NCI-H2029 (cell line): Measurements from ENCODE around the gene SPAG6.
"Not testable (repeated sequence)": the region's sequence is repeated elsewhere in the genome, so short reads cannot be mapped to it uniquely, and the experiment has no call there.

Source experiments
- DNase-seq: peaks from one replicate; lab custom pipeline; 2025; lab: John Stamatoyannopoulos, UW

SPAG6 gene

GRCh38 chr10:22345301-22346095, at the start of gene SPAG6:
SPAG6 (plus strand) TSS chr10:22345496; CDS start chr10:22345612, 116 bp downstream.
- DNase-seq, result peak; percentile 49

DNA sequence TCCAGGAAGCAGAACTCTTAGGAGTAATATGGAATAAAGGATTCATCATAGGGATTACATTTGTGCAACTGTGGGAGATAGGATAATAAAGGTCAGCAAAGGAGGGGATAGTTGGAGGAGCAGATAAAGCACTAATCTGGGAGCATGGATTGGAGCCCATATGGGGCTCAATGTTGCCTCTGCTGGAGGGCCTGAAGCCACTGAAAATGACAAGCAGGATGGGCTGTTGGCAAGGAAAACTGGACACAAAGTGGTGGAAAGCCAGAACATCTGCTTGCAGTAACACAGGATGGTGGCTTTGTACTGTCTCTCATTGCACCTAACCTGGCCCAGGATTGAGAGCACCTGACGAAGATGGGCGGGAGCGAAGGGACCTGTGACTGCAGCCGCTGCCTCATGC, 44.1 kb upstream of the SPAG6 start:
- DNase-seq, result no peak

- DNase-seq, result no peak
These were observed 41.8 kb upstream of the SPAG6 start for GRCh38 chr10:22303461-22303860.

DNA sequence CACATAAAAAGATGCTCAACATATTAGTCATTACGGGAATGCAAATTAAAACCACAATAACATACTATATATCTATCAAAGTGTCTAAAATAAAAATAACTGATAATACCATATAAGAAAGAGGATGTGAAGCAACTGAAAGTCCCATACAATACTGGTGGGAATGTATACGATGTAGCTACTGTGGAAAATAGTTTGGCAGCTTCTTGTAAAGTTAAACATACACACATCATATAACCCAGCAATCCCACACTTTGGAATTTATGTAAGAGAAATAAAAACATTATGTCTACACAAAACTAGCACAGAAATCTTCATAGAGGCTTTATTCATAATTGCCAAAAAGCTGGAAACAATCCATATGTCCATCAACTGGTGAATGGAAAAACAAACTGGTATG, 39.6 kb upstream of the SPAG6 start:
- no peak for DNase-seq

GRCh38 chr10:22308390-22308789, 36.9 kb upstream of the SPAG6 start:
- no peak for DNase-seq

DNA sequence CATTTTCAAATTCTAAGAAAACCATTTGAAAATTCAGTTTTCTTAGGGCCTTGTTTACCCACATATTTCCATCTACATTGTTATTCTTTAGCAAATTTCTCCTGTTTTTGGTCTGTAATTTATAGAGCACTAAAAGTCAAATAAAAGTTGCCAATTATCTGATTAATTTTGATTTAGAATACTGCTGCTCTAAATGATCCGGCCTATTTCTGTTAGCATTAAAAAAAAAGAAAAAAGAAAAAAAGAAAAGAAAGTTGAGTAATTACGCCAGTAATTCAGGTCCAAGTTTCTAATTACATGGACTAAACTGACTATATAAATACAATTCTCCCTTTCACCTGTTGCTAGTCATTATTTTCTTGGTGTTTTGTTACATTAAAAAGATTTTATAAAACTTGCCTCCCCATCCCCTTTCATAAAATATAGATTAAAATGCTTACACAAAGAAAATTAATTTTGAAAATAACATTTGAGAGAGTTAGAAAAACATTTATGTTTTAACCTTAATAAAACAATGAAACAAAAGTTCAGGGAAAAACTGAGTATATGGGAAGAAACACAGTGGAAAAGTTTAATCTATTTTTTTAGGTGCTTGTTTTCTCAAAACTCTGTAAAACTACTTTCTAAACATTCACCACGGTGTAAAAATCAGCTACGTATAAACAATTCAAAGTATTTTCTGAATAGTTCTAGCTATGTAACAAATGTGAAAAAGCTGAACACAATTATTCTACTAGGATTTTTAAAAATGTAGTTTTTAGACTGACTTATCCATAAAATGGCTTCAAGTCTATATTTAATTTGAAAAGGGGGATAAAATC, 35.9 kb upstream of the SPAG6 start:
- DNase-seq, result no peak

DNA sequence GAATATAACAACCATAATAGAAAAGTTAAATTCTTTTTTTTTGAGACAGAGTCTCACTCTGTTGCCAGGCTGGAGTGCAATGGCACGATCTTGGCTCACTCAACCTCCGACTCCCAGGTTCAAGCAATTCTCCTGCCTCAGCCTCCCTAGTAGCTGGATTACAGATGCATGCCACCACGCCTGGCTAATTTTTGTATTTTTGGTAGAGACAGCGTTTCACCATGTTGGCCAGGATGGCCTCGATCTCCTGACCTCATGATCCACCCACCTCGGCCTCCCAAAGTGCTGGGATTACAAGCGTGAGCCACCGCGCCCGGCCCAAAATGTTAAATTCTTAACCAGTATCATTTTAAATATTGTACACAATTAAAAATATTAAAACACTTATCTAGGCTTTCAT, 35.3 kb upstream of the SPAG6 start:
- DNase-seq, result not testable (repeated sequence)

- no peak for DNase-seq
These were observed 34.4 kb upstream of the SPAG6 start for GRCh38 chr10:22310928-22311327.

GRCh38 chr10:22314852-22315251, 30.4 kb upstream of the SPAG6 start:
- DNase-seq, result no peak

DNA sequence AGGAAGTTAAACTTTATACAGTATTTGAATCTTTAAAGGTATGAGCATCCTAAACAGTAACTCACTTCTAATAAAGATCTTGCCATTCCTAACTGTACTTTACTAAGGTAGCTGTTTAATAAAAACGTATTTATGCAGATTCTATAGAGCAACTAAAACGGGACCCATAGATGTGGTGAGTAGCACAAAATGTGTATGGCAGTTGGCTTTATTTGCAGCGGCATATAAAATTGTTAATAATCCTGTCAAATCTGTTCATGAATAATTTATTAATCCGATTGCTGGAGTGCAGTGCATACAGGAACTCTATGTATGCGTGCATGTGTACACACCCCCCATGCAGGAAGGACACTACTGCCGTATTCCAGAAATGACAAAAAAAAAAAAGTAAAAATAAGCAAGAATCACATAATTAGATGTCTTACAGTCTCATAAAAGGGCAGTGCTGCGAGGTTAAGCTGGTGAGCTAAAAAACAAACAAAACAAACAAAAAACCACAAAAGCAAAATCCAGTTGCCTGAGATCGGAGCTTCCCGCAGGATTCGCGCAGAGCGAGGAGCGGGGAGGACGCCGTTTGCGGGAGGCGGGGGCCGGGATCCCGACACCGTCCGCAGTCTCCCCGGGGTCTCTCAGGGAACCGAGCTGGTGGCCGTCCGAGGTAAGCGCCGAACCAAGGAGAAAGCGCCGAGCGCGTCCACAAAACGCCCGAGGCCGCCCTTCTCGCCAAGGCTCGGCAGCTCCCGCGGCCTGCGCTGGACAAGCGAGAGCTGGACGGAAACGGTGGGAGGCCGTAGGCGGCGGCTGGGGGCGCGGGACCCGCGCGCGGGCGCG, 29.6 kb upstream of the SPAG6 start:
- DNase-seq, result no peak

DNA sequence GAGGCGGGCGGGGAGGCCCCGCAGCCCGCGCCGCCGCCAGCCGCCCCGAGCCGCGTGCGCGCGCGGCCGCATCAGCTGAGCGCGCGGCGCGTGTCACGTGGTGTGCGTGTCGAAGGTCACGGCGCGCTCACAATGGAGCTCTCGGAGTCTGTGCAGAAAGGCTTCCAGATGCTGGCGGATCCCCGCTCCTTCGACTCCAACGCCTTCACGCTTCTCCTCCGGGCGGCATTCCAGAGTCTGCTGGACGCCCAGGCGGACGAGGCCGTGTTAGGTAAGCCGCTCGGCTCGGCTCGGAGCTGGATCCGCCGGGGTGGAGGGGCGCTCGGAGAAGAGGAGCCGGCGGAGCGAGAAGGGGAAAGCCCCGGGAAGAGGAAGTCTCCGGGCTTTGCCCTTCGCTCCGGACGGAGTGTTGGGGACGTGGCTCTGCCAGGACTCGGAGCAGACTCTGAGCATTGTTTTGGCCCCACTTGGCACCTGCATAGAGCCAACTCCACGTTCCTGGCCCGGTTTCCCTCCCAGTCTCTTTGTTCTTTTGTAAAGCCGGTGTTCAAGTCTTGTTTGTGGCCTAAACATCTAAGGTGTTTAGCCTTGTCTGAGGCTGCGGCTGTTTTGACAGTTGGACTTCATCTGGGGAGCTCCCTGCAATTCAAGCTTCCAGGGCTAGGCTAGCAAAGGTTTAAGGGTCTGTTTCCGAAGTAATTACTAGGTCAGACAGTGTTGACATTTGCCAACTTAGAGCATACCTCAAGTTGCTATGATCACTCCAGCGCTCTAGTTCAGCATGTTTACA, 28.8 kb upstream of the SPAG6 start, which contains the start of gene COMMD3:
Gene COMMD3 (plus strand): TSS at position 103 of the 790 bp plus-strand sequence. CDS start 30 bp downstream, at position 133.
- peak; percentile 63 for DNase-seq

DNA sequence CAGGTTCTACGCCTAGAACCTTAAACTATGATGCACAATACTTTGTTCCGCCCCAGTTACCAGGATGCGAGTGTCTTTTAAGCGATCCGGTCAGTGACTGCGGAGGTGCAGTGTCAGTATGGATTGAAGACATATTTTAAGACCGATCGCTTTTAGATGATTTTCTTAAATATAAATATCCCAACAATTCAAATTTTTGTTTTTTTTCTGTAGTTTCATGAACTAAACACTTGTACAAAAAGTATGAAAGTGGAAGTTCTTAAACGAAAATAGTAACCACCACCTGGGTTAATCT, 28.3 kb upstream of the SPAG6 start:
- no peak for DNase-seq

GRCh38 chr10:22317771-22318565, 27.3 kb upstream of the SPAG6 start:
- no peak for DNase-seq

DNA sequence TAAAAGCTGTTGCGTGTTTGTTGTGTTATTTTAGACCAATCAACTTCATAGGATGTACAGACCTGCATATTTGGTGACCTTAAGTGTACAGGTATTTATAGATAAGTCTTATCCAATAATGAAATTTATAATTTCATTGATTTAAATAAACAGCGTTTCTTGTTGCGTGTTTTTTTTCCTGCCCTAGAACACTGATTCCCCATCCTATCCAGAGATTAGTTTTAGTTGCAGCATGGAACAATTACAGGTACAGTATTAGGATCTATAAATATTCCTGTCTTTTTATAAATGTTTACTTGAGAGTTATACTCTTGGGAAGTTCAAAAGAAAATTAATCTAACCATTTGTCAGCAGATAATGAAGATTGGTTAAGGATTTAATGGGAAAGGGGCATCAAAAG, 26.5 kb upstream of the SPAG6 start:
- no peak for DNase-seq

DNA sequence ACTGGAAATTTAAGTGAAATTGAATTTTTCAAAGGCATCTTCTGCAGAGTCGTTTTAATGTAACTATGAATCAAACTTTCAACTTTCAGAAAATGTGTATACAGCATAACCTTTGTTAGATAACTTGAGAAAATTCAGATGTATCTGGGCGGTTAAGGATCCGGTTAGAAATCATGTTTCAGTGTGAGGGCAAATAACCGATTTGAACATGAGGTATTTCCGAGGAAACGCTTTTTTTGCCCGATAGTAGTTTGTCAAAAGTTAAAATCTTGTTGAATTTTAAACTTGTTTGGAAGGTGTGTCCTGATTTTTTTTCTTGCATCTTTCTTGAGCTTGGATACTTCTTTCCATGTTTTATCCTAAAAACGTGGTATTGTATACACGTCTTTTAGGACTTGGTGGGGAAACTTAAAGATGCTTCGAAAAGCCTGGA, 25.7 kb upstream of the SPAG6 start:
- DNase-seq, result no peak

DNA sequence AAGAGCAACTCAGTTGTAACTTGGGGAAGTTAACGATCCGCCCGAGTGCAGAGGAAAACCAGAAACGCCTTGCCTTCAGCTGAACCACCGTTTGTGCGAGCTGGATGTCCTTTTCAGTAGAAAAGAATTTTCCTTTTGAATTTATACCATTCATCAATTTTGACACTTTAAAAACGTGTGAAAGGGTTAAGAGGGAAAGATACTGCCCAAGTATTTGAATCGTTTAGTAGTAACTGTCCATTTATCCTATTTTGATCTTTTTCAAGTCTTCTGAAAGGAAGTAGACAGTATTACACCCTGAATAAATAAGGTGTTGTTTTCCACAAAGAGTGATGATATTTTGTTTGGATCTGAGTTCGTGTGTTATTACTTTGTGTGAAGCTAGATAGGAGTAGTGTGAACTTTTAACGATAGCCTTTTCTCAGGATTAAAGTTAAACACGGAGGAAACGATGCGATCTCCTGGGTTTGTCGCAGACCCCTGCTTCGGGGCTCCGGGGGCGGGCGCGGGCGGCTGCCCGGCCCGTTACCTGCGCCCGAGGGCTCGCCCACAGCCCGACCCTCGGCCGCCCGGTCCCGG, 25.2 kb upstream of the SPAG6 start:
- DNase-seq, result no peak

DNA sequence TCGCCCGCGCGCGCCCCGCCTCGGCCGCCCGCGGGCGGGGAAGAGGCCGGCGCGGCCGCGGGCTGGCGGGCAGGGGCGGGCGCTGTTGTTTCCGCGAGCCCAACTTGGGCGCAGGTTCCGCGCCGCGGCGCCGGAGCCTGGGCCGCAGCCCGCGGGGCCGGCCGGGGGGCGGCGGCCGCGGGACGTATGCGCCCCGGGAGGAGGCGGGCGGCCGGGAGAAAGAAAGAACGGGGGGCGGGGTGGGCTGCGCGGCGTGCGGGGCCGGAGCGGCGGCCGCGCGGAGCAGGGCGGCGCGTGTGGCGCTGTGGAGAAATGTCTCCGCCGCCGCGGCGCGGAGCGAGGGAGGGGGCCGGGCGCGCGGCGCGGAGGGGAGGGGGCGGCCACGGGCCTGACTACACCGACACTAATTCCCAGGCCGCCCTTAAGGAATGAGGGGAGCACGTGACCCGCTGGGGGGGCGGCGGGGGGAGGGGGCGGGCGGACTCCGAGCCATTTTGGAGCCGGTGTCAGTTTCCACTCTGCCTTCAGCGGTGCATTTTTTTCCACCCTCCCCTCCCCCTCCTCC, 24.6 kb upstream of the SPAG6 start, which contains the start of gene BMI1:
Gene BMI1 (plus strand): TSS at position 509 of the 565 bp plus-strand sequence. CDS start 5,351 bp downstream, outside the sequence.
- DNase-seq, result peak; percentile 59

DNA sequence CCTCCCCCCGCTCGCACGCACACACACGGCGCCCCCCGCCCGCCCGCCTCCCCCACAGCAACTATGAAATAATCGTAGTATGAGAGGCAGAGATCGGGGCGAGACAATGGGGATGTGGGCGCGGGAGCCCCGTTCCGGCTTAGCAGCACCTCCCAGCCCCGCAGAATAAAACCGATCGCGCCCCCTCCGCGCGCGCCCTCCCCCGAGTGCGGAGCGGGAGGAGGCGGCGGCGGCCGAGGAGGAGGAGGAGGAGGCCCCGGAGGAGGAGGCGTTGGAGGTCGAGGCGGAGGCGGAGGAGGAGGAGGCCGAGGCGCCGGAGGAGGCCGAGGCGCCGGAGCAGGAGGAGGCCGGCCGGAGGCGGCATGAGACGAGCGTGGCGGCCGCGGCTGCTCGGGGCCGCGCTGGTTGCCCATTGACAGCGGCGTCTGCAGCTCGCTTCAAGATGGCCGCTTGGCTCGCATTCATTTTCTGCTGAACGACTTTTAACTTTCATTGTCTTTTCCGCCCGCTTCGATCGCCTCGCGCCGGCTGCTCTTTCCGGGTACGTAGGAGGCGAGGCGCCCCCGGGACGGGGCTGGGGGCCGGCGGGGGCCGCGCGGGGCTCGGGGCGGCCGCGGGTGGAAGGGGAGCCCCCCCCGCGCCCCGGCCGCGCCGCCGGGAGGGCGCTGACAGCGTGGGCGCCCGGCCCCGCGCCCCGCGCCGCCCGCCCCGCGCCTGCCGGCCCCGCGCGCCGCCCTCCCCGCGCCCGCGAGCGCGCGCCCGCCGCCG, 24.0 kb upstream of the SPAG6 start:
- DNase-seq, result peak; percentile 9
